ENCODE results near the gene KLF15. TPM values are rescaled to one million over a fixed set of nuclear protein-coding genes. Genes with fewer than 3 reads are reported as not detected.

The KLF15 gene
- total RNA-seq, 1 donor from 2014 or later, result 3.3 TPM

GRCh38 chr3:126351086-126351770 lies 6.0 kb downstream of the KLF15 start:
- H4K20me1 ChIP-seq (ENCODE audit: low read depth), result peaks cover 14% of the 10 kb centered on the region
- Mint-ChIP-seq H3K27me3 (ENCODE audit: insufficient read depth, low read depth) (peaks cover 4% of the 10 kb centered on the region), H3K4me1 (peaks cover 23% of the 10 kb centered on the region), H3K36me3 (no peaks in the 10 kb centered on the region), H3K27ac (no peak overlapping the region), H3K4me3 (no peak overlapping the region), H3K9me3 (no peaks in the 10 kb centered on the region)
- no peak overlapping the region for H3K4me3 ChIP-seq
- no peak for DNase-seq (ENCODE audit: low spot score)
- no peaks in the 10 kb centered on the region for H3K27me3 ChIP-seq
- H3K4me1 ChIP-seq, result peaks cover 9% of the 10 kb centered on the region
- TF ChIP-seq EZH2 (IDR thresholded peaks at IDR 0.05) (no peak), CTCF (IDR thresholded peaks at IDR 0.05) (no peak), EZH2phosphoT487 (IDR thresholded peaks at IDR 0.05) (no peak)
- H3K27ac ChIP-seq, result no peak overlapping the region
- no peaks in the 10 kb centered on the region for H3K36me3 ChIP-seq
- peaks cover 9% of the 10 kb centered on the region for H3F3A ChIP-seq (ENCODE audit: low read depth)
- peaks cover 6% of the 10 kb centered on the region for H3K79me2 ChIP-seq (ENCODE audit: low read depth)
- no peak overlapping the region for H2AFZ ChIP-seq (replicated peaks)
- no peak overlapping the region for H3K4me2 ChIP-seq
- H3K9ac ChIP-seq, result no peak overlapping the region
- no peaks in the 10 kb centered on the region for H3K9me3 ChIP-seq (ENCODE audit: low read depth)

- H3K9ac ChIP-seq, result no peak overlapping the region
- H3K79me2 ChIP-seq (ENCODE audit: low read depth), result peaks cover 6% of the 10 kb centered on the region
- no peak overlapping the region for H3K27ac ChIP-seq
- Mint-ChIP-seq H3K27me3 (ENCODE audit: insufficient read depth, low read depth) (peaks cover 3% of the 10 kb centered on the region), H3K9me3 (no peaks in the 10 kb centered on the region), H3K4me1 (peaks cover 21% of the 10 kb centered on the region), H3K4me3 (no peak overlapping the region), H3K36me3 (no peaks in the 10 kb centered on the region), H3K27ac (no peak overlapping the region)
- no peak for DNase-seq (ENCODE audit: low spot score)
- no peaks in the 10 kb centered on the region for H3K27me3 ChIP-seq
- H3K9me3 ChIP-seq (ENCODE audit: low read depth), result no peaks in the 10 kb centered on the region
- peaks cover 11% of the 10 kb centered on the region for H4K20me1 ChIP-seq (ENCODE audit: low read depth)
- H3F3A ChIP-seq (ENCODE audit: low read depth), result peaks cover 2% of the 10 kb centered on the region
- H3K4me3 ChIP-seq, result no peak overlapping the region
- H3K4me2 ChIP-seq, result no peak overlapping the region
- no peaks in the 10 kb centered on the region for H3K36me3 ChIP-seq
- TF ChIP-seq EZH2phosphoT487 (IDR thresholded peaks at IDR 0.05) (no peak), EZH2 (IDR thresholded peaks at IDR 0.05) (no peak), CTCF (IDR thresholded peaks at IDR 0.05) (no peak)
- H2AFZ ChIP-seq (replicated peaks), result no peak overlapping the region
- H3K4me1 ChIP-seq, result peaks cover 4% of the 10 kb centered on the region
Measured at GRCh38 chr3:126350502-126351085, 6.6 kb downstream of the KLF15 start.

GRCh38 chr3:126349611-126350501 lies 7.4 kb downstream of the KLF15 start:
- no peak overlapping the region for H3K27ac Mint-ChIP-seq

More at GRCh38 chr3:126349611-126350501, 7.4 kb downstream of the KLF15 start:
- Mint-ChIP-seq H3K9me3 (no peaks in the 10 kb centered on the region), H3K4me3 (no peak overlapping the region), H3K4me1 (peaks cover 16% of the 10 kb centered on the region), H3K27me3 (ENCODE audit: insufficient read depth, low read depth) (peaks cover 3% of the 10 kb centered on the region), H3K36me3 (no peaks in the 10 kb centered on the region)
- TF ChIP-seq EZH2phosphoT487 (IDR thresholded peaks at IDR 0.05) (no peak), CTCF (IDR thresholded peaks at IDR 0.05) (no peak), EZH2 (IDR thresholded peaks at IDR 0.05) (no peak)
- Histone ChIP-seq H3K9me3 (ENCODE audit: low read depth) (no peaks in the 10 kb centered on the region), H3F3A (ENCODE audit: low read depth) (no peaks in the 10 kb centered on the region), H3K4me2 (no peak overlapping the region), H3K27ac (no peak overlapping the region), H3K9ac (no peak overlapping the region), H3K4me1 (no peaks in the 10 kb centered on the region), H3K27me3 (no peaks in the 10 kb centered on the region), H3K79me2 (ENCODE audit: low read depth) (peaks cover 1% of the 10 kb centered on the region), H4K20me1 (ENCODE audit: low read depth) (peaks cover 4% of the 10 kb centered on the region), H3K4me3 (no peak overlapping the region), H2AFZ (replicated peaks) (no peak overlapping the region), H3K36me3 (no peaks in the 10 kb centered on the region)
- no peak for DNase-seq (ENCODE audit: low spot score)

All from neural progenitor cell (in vitro differentiated cells).